SU-DHL-6 (cell line): ENCODE measurements around the gene CHKA.

Experiments used
- CTCF ChIP-seq: fragments of 200-600 bp; sonication (generic); IDR thresholded peaks from one replicate; pipeline ENCODE4 v1.5.1; 2017; ENCODE audit warnings: antibody characterized with exemption, mild to moderate bottlenecking, low read length, moderate library complexity; ENCODE audit not compliant: insufficient read depth, poor library complexity, severe bottlenecking
- EZH2phosphoT487 ChIP-seq: fragments of 200-600 bp; sonication (generic), shearing (Covaris generic); conservative IDR thresholded peaks from 2 replicates; pipeline ENCODE4 v1.6.1; 2018; ENCODE audit warnings: mild to moderate bottlenecking, antibody characterized with exemption, low read length, moderate library complexity, mixed read lengths

GRCh38 chr11:68127714-68128681 lies 6.8 kb upstream of the CHKA start:
- no peak for TF ChIP-seq CTCF
- no peak for TF ChIP-seq EZH2phosphoT487
